DND-41 (cell line): ENCODE results near the gene C7.

Source experiments
- CTCF ChIP-seq: IDR thresholded peaks from 2 replicates; pipeline ENCODE4 v1.5.1; 2012; ENCODE audit warnings: borderline replicate concordance, low read length, moderate library complexity, mild to moderate bottlenecking; ENCODE audit not compliant: poor library complexity, severe bottlenecking; ENCODE audit errors: extremely low read depth
- EZH2 ChIP-seq: IDR thresholded peaks from 3 replicates; pipeline ENCODE4 v1.6.1; 2012; ENCODE audit warnings: borderline replicate concordance, low read depth, mild to moderate bottlenecking, moderate library complexity, low read length, inconsistent platforms; ENCODE audit not compliant: severe bottlenecking

GRCh38 chr5:40991981-40992559 is 82.8 kb downstream of the C7 start:
- no peak for TF ChIP-seq EZH2
- no peak for TF ChIP-seq CTCF
